HepG2 (cell line): ENCODE measurements around the gene LILRB2. TPM values are rescaled to one million over a fixed set of nuclear protein-coding genes. Genes with fewer than 3 reads are reported as not detected.

Experiments
- ATAC-seq: fragments of 200-7000 bp; cut with Tn5 transposase; 3 replicates; pipeline ENCODE4 v1.9.1; 2020; ENCODE audit warnings: mild to moderate bottlenecking, moderate library complexity
- BruUV-seq: library from RNA; stranded (reverse); fragments of 400-500 nt; replicated peaks from 2 replicates; lab custom pipeline; 2021; lab: Mats Ljungman, UMichigan
- CTCF ChIA-PET: fragments of 300-600 bp; formaldehyde crosslinking; extraction: SDS; loops from one replicate; lab custom pipeline; 2021; ENCODE audit warnings: low total read pairs, inconsistent platforms, low intra/inter-chr PET ratio; lab: Yijun Ruan, JAX
- POLR2A ChIA-PET: fragments of 350-600 bp; sonication (Branson Sonifier 250); formaldehyde crosslinking; loops from one replicate; lab custom pipeline; 2020; ENCODE audit warnings: antibody characterized with exemption, inconsistent platforms; lab: Yijun Ruan, JAX
- DNase-seq: peaks from one replicate; pipeline ENCODE4 v3.0.0-alpha.2; 2015; ENCODE audit warnings: low spot score
- FAIRE-seq: peaks from 3 replicates; lab custom pipeline; 2011; peaks lifted over from hg19 to GRCh38; lab: Jason Lieb, UNC
- H2AFZ ChIP-seq: one replicate; pipeline ENCODE4 v1.6.1; 2011; ENCODE audit warnings: low read length, inconsistent platforms
- H3K27ac ChIP-seq: fragments of 300-600 bp; 3 replicates; pipeline ENCODE4 v1.8.0; 2011; ENCODE audit warnings: mixed run types, mild to moderate bottlenecking, mixed read lengths, low read length, inconsistent platforms; ENCODE audit not compliant: insufficient read depth; ENCODE audit errors: extremely low read length
- H3K27me3 ChIP-seq, 2 experiments: fragments of 200-600 bp in 1 of 2; 2 replicates in 1 of 2; 3 replicates in 1 of 2; pipeline versions ENCODE4 v1.6.0 to v1.8.0; 2011; ENCODE audit warnings: low read length in 2 of 2, mild to moderate bottlenecking in 2 of 2, moderate library complexity in 2 of 2, inconsistent platforms in 1 of 2; ENCODE audit not compliant: insufficient read depth in 2 of 2, control insufficient read depth in 1 of 2
- H3K36me3 ChIP-seq, 2 experiments: fragments of 200-600 bp in 1 of 2; replicated peaks in 1 of 2; 2 replicates in 1 of 2; 3 replicates in 1 of 2; pipeline versions ENCODE4 v1.5.1 to v1.8.0; 2011; ENCODE audit warnings: low read length in 2 of 2, inconsistent platforms in 1 of 2; ENCODE audit not compliant: insufficient read depth in 2 of 2, control insufficient read depth in 1 of 2
- H3K4me1 ChIP-seq: 2 replicates; pipeline ENCODE4 v1.5.1; 2012; ENCODE audit warnings: low read length, inconsistent platforms; ENCODE audit not compliant: insufficient read depth
- H3K4me2 ChIP-seq: 2 replicates; pipeline ENCODE4 v1.6.0; 2011; ENCODE audit warnings: low read depth, low read length, inconsistent platforms
- H3K4me3 ChIP-seq, 3 experiments: fragments of 200-600 bp in 1 of 3; sonication (generic), shearing (Covaris generic) in 1 of 3; replicated peaks in 1 of 3; 2 replicates each; pipeline ENCODE4 v1.5.1; 2011 to 2016; ENCODE audit warnings: low read length in 3 of 3, inconsistent platforms in 2 of 3, low read depth in 2 of 3, mild to moderate bottlenecking in 2 of 3, control low read depth in 1 of 3, mixed read lengths in 1 of 3; ENCODE audit not compliant: insufficient read depth in 1 of 3
- H3K79me2 ChIP-seq: one replicate; pipeline ENCODE4 v1.6.1; 2011; ENCODE audit warnings: low read length, inconsistent platforms; ENCODE audit not compliant: insufficient read depth
- H3K9ac ChIP-seq: 2 replicates; pipeline ENCODE4 v1.6.0; 2011; ENCODE audit warnings: mild to moderate bottlenecking, low read depth, low read length, inconsistent platforms; ENCODE audit not compliant: insufficient read depth
- H3K9me3 ChIP-seq: 2 replicates; pipeline ENCODE4 v1.5.1; 2012; ENCODE audit warnings: mild to moderate bottlenecking, low read length
- H4K20me1 ChIP-seq: 2 replicates; pipeline ENCODE4 v1.6.0; 2011; ENCODE audit warnings: inconsistent platforms, mild to moderate bottlenecking, low read length, moderate library complexity; ENCODE audit not compliant: insufficient read depth
- AHDC1 ChIP-seq: sonication (generic); formaldehyde crosslinking; IDR thresholded peaks from 2 replicates; pipeline ENCODE4 v1.5.1; 2020; ENCODE audit warnings: mild to moderate bottlenecking, missing genetic modification reagents, borderline replicate concordance
- CC2D1A ChIP-seq: sonication (generic); formaldehyde crosslinking; IDR thresholded peaks from 2 replicates; pipeline ENCODE4 v1.8.1; 2023; ENCODE audit warnings: mild to moderate bottlenecking, missing genetic modification reagents
- GTF3A ChIP-seq: sonication (generic); formaldehyde crosslinking; conservative IDR thresholded peaks from 2 replicates; pipeline ENCODE4 v1.4.0; 2020; ENCODE audit warnings: mild to moderate bottlenecking, missing genetic modification reagents
- MBNL3 ChIP-seq: fragments of 250-450 bp; sonication (Bioruptor Pico); conservative IDR thresholded peaks from 2 replicates; pipeline ENCODE4 v1.8.0; 2022; ENCODE audit warnings: mild to moderate bottlenecking, inconsistent platforms
- MIER2 ChIP-seq: IDR thresholded peaks from 2 replicates; pipeline ENCODE4 v1.6.1; 2016; ENCODE audit warnings: missing biosample characterization, missing genetic modification reagents
- SIN3A ChIP-seq: IDR thresholded peaks from 2 replicates; pipeline ENCODE4 v1.6.1; 2011; ENCODE audit warnings: low read depth, mild to moderate bottlenecking, control low read depth, low read length, borderline replicate concordance
- TRAFD1 ChIP-seq: sonication (generic); formaldehyde crosslinking; IDR thresholded peaks from 2 replicates; pipeline ENCODE4 v1.5.1; 2020; ENCODE audit warnings: missing genetic modification reagents, mild to moderate bottlenecking, borderline replicate concordance
- ZNF276 ChIP-seq: sonication (generic); formaldehyde crosslinking; IDR thresholded peaks from 2 replicates; pipeline ENCODE4 v1.4.0; 2020; ENCODE audit warnings: mild to moderate bottlenecking, low read depth, missing genetic modification reagents
- ZNF30 ChIP-seq: sonication (generic); formaldehyde crosslinking; IDR thresholded peaks from 2 replicates; pipeline ENCODE4 v1.5.0; 2020; ENCODE audit warnings: mild to moderate bottlenecking, missing genetic modification reagents
- ZNF761 ChIP-seq: sonication (generic); formaldehyde crosslinking; conservative IDR thresholded peaks from 2 replicates; pipeline ENCODE4 v1.4.0; 2020; ENCODE audit warnings: mild to moderate bottlenecking, missing genetic modification reagents
- ZNF841 ChIP-seq: sonication (generic); formaldehyde crosslinking; IDR thresholded peaks from 2 replicates; pipeline ENCODE4 v1.8.1; 2023; ENCODE audit warnings: missing genetic modification reagents, borderline replicate concordance
- WGBS: methylation state at CpG from one replicate; pipeline ENCODE4 v1.1.6; 2017; ENCODE audit warnings: low lambda C conversion rate; 5-methylcytosine and 5-hydroxymethylcytosine counted together
- in situ Hi-C: cut with HindIII; loops from 2 replicates; pipeline ENCODE4 v1.10.0; 2017; ENCODE audit warnings: low pct_unique_long_range_greater_than_20kb; ENCODE audit not compliant: extremely low pct_ligation_motif_present
- intact Hi-C: fragments of 100-400 bp; cut with micrococcal nuclease; formaldehyde crosslinking; loops from one replicate; pipeline ENCODE4 v1.10.0; 2022; ENCODE audit not compliant: unreplicated experiment
- polyA plus RNA-seq, 8 experiments: library from polyadenylated mRNA; depleted of rRNA in 3 of 8; stranded (reverse) in 7 of 8; unstranded in 1 of 8; fragments of >200 nt; fragmentation: Illumina TruSeq in 4 of 8; extraction: Trizol in 4 of 8; gene quantifications; 2 replicates each; pipeline versions ENCODE4 v1.2.1 to v1.2.3, GENCODE V29; 2011 to 2016; ENCODE audit warnings: low read depth in 4 of 8, missing spikeins in 1 of 8, mixed read lengths in 1 of 8; ENCODE audit not compliant: insufficient read depth in 1 of 8
- total RNA-seq, 5 experiments: library from RNA; depleted of rRNA; stranded (reverse); fragments of >200 nt; fragmentation: Illumina TruSeq; extraction: Trizol; gene quantifications; 2 replicates each; pipeline ENCODE4 v1.2.3, GENCODE V29; 2016; ENCODE audit warnings: low read depth in 1 of 5

The LILRB2 gene
- total and polyA plus RNA-seq, 2 of the 13 experiments (the other 11 are each of a cell fraction or from before 2014, with no cell fraction given): not detected

- POLR2A ChIA-PET: no interaction called here
- 5% methylated on average over 6 of the region's 17 CpGs for WGBS
- in situ Hi-C loops (no loop called here), intact Hi-C loops (no loop called here)
- no peak overlapping the region for H2AFZ ChIP-seq
- no peak for ATAC-seq
- no peak overlapping the region for H3K27ac ChIP-seq
- no peak for FAIRE-seq
- TF ChIP-seq ZNF841 (no peak), AHDC1 (no peak), TRAFD1 (CRISPR knock-in tag) (no peak), MIER2 (CRISPR knock-in tag) (no peak), ZNF30 (no peak), CC2D1A (CRISPR knock-in tag) (no peak), ZNF761 (no peak), ZNF276 (CRISPR knock-in tag) (no peak), SIN3A (no peak), MBNL3 (CRISPR knock-in tag) (no peak), GTF3A (CRISPR knock-in tag) (no peak)
- TF ChIP-seq, all 625 proteins: peak for 0
- no peaks in the 10 kb centered on the region for H4K20me1 ChIP-seq
- no TSS peak for BruUV-seq
- no peaks in the 10 kb centered on the region for H3K9me3 ChIP-seq
- no peak overlapping the region for H3K4me3 ChIP-seq
- CTCF ChIA-PET: no interaction called here
- no peak overlapping the region for H3K9ac ChIP-seq
- no peak overlapping the region for H3K4me2 ChIP-seq
- H3K36me3 ChIP-seq: no peaks in the 10 kb centered on the region
- H3K4me1 ChIP-seq: no peaks in the 10 kb centered on the region
- no peaks in the 10 kb centered on the region for H3K79me2 ChIP-seq
- no peak for DNase-seq
- peaks cover 12 to 67% of the 10 kb centered on the region in 2 experiments for H3K27me3 ChIP-seq
Observed at GRCh38 chr19:54254195-54254906, 26.6 kb downstream of the LILRB2 start.
